Stimulated activated CD8-positive, alpha-beta memory T cell treated with anti-CD3 and anti-CD28 coated beads, Interleukin-7, amount 100 ng/mL, for 24 hours (primary cell): ENCODE data around the gene RASA3.
"Not testable (repeated sequence)": the region's sequence is repeated elsewhere in the genome, so short reads cannot be mapped to it uniquely, and the experiment has no call there.

Experiments
- DNase-seq: peaks from one replicate; pipeline ENCODE4 v3.0.0-alpha.2; 2020; ENCODE audit warnings: low read depth

The RASA3 gene, protein sequence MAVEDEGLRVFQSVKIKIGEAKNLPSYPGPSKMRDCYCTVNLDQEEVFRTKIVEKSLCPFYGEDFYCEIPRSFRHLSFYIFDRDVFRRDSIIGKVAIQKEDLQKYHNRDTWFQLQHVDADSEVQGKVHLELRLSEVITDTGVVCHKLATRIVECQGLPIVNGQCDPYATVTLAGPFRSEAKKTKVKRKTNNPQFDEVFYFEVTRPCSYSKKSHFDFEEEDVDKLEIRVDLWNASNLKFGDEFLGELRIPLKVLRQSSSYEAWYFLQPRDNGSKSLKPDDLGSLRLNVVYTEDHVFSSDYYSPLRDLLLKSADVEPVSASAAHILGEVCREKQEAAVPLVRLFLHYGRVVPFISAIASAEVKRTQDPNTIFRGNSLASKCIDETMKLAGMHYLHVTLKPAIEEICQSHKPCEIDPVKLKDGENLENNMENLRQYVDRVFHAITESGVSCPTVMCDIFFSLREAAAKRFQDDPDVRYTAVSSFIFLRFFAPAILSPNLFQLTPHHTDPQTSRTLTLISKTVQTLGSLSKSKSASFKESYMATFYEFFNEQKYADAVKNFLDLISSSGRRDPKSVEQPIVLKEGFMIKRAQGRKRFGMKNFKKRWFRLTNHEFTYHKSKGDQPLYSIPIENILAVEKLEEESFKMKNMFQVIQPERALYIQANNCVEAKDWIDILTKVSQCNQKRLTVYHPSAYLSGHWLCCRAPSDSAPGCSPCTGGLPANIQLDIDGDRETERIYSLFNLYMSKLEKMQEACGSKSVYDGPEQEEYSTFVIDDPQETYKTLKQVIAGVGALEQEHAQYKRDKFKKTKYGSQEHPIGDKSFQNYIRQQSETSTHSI

DNA sequence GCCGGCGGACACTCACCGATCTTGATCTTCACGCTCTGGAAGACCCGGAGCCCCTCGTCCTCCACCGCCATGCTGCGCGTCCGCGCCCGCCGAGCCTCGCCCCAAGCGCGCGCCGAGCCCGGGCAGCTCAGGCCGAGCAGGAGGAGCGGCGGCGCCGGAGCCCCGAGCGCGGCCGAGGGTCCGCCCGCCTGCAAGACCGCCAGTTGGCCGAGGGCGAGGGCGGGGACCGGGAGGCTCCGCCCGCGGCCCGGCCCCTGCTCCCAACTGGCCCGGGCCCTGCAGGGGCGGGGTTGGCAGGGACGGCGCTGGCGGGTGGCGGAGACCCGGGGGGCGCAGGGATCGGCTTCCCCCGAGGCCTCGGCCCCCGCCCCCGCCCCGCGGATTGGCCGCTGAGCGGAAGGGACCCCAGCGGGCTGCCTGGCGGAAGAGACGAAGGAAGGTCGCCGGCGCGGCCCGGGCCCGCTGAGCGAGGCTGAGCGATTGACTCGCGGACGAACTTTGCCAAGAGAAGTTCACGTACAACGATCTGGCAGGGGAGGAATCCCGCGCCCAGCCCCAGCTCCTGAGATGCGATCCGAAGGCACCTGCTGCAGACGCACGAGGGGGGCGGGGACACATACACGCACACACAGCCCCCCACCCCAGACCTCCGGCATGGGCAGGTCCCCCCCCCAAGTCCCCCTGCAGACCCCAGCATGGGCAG, at the start of gene RASA3:
RASA3 (minus strand) TSS at position 205 of the 703 bp plus-strand sequence; CDS start at position 71, 134 bp downstream.
- DNase-seq: no peak

GRCh38 chr13:114179087-114179658, 46.8 kb upstream of the RASA3 start, which contains the start of gene CFAP97D2:
CFAP97D2 (plus strand) TSS chr13:114179257; CDS start chr13:114179331, 74 bp downstream.
- no peak for DNase-seq

DNA sequence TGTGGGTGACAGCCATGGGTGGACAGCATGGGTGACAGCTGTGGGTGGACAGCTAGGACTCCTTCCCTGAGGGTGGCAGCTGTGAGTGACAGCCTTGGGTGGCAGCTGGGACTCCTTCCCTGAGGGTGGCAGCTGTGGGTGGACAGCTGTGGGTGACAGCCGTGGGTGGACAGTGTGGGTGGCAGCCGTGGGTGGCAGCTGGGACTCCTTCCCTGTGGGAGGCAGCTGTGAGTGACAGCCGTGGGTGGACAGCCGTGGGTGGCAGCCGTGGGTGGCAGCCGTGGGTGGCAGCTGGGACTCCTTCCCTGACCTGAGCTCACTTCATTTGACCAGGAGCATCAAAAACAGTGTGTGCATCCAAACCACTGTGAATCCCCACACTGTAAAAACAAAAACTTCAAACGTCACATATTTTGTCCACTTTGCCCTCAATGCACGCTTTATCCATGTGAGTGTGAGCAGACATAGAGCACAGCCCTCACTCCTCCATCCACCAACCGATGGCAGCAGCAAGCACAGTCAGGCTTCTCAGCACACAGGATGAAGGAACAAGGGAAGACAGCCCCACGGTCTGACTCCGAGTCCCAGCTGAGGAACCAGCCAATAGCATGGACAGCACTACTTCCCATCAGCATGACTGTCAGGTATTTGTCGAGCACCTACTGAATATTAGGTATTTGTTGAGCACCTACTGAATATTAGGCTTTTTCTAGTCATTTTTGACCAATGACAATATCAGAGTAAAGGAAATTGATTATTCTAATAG, 45.0 kb upstream of the RASA3 start:
- no peak for DNase-seq

GRCh38 chr13:114176359-114176902, 44.0 kb upstream of the RASA3 start:
- DNase-seq: not testable (repeated sequence)

GRCh38 chr13:114174529-114174961, 42.1 kb upstream of the RASA3 start:
- no peak for DNase-seq

GRCh38 chr13:114173745-114174144, 41.3 kb upstream of the RASA3 start:
- no peak for DNase-seq

- no peak for DNase-seq
Measured at GRCh38 chr13:114173272-114173671, 40.8 kb upstream of the RASA3 start.

- DNase-seq: no peak
Measured at GRCh38 chr13:114167885-114168284, 35.5 kb upstream of the RASA3 start.

GRCh38 chr13:114167426-114167825, 35.0 kb upstream of the RASA3 start:
- DNase-seq: no peak

DNA sequence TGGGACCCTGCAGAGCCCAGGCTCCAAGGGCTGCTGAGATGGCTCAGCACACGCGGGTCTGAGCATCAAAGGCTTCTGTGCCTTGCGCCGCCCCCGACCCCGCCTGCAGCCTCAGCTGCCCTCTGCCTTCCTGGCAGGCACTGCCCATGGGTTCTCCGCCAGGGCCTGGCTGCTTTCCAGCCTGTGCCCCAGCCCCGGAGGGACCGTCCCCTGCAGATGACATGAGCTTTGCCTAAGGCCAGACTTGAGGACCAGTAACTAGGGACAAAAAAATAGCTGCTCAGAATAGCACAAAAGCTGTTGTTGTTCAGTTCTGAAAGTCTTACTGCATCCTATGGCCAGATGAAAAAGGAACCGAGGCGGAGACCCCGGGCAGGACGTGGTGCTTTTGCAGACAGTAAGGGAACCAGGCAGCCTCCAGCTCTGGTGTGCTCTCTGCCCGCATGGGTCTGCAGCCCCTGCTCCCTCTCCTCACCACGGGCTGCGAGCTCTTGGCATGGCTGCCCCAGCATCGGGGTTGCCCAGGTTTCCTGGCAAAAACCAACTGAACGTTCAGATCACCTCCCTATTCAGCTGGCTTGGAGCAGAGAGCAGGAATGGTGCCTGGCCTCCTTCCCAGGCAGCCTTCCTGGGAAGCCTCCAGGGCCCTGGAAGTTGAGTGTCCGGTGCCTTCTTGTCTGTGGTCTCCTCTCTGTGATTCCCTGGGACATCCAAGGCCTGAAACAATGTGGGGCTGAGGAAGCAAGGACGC, 34.1 kb upstream of the RASA3 start:
- no peak for DNase-seq

- no peak for DNase-seq
Measured at GRCh38 chr13:114164681-114165429, 32.4 kb upstream of the RASA3 start.

DNA sequence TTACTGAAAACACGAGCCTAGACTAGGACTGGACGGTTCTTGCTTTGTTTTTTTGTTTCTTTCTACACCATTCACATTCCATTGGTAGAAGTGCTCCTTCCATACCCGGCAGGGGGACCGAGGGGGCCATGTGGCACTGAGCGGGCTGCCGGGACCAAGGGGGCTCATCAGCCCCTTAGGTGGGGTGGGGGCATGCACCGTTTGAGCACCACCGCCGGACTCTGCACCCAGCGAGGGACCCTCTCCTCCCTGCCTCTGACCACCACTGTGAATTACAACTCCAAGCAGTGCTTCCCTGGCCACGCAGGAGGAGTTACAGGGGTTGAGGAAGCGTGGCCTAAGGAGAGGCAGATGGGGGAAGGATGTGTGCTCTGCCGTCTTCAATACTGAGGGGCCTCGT, 31.6 kb upstream of the RASA3 start:
- DNase-seq: no peak

DNA sequence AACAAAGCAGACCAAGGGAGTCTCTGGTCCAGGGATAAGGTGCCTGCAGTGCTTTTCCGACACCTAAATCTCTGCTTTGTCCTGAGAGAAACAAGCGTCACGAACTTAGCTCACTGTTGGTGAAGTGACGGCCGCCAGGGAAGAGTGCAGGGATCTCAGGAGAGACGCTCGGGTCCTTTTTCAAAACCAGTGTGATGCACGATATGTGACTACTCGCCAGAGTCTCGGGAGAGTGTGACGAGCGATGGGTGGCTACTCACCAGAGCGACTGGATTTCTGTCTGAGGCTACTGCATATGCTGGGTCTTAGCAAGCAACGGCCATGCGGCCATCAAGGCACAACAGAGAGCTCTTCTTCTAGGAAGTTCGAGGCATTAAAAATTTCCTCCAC, 30.1 kb upstream of the RASA3 start:
- no peak for DNase-seq

DNA sequence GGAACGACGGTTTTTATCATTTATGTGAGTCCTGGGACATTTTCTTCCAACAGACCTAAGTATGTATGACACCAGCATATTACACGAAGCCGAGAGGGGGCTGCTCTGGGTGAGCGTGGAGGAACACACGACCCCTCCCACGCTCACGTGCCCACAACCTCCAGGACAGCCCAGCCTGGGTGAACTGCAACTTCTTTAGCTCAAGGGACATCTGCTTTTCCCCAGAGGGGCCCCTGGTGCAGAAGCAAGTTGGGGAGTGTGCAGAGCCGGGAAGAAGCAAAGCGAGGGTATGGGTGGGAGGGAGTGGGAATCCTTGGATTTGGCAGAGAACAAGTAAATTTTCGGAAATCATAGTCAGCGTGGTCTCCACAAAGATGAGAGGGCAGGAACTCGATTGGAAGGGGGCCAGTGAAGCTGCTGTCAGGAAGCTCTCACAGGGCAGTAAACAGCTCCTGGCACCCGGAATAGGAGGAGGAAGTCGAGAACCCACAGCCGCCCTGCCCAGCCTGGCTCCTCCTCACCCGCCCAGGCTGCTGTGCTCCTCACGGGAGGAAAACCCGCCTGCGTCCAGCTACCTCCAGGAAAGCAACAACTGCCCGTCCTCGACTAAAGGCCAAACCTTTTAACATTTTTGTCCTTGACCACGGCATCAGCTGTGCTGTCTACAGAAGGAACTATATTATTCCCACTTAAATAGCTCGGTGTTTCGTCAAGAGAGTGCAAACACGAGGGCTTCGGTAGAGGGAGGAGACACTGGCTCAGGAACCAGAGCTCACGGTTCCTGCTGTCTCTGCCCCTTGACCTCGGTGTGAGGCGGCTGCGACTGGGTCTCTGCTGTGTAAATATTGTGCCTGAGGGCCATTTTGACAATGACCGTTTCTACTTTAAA, 29.5 kb upstream of the RASA3 start:
- no peak for DNase-seq

- DNase-seq: no peak
Measured at GRCh38 chr13:114161028-114161556, 28.7 kb upstream of the RASA3 start.

- DNase-seq: not testable (repeated sequence)
Measured at GRCh38 chr13:114158869-114159666, 26.6 kb upstream of the RASA3 start.

DNA sequence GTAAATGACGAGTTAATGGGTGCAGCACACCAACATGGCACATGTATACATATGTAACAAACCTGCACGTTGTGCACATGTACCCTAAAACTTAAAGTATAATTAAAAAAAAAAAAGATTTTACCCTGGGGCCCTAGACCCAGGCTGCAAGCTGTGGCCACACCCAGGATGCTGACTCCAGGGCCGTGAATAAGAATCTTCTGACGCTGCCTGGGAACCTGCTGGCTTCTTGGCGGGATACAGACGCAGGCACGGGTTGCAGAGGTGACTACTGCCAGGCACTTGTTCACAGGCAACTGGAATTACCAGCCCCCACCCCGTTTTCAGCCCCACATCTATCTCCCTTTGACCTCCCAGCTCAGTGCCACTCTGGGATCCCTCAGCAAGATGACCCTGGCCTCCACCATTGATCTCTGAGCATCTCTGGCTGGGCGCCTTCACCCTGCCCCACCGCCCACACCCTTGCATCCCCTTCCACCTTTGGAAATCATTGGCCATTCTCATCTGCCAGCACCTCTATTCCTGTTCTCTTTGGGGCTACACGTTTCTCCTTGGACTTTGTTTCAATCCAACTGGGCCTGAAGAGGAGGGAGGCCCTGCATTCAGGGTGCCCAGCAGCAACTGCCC, 25.6 kb upstream of the RASA3 start:
- DNase-seq: no peak
